Colonic mucosa (tissue), 4 donors: ENCODE results near the gene LY6G6C. TPM values are rescaled to one million over a fixed set of nuclear protein-coding genes. Genes with fewer than 3 reads are reported as not detected.
"Not testable (repeated sequence)": the region's sequence is repeated elsewhere in the genome, so short reads cannot be mapped to it uniquely, and the experiment has no call there.

Experiments used
- DNase-seq: peaks from one replicate; pipeline ENCODE4 v3.0.0-alpha.2; 2020
- H3K27ac ChIP-seq: fragments of 200-600 bp; one replicate; pipeline ENCODE4 v1.8.0; 2021
- H3K27me3 ChIP-seq: fragments of 200-600 bp; one replicate; pipeline ENCODE4 v1.8.0; 2021
- H3K36me3 ChIP-seq: fragments of 200-600 bp; one replicate; pipeline ENCODE4 v1.8.0; 2021
- H3K4me1 ChIP-seq: fragments of 200-600 bp; one replicate; pipeline ENCODE4 v1.8.0; 2021; ENCODE audit warnings: mild to moderate bottlenecking
- H3K4me3 ChIP-seq: fragments of 200-600 bp; one replicate; pipeline ENCODE4 v1.8.0; 2021
- H3K9ac ChIP-seq, 2 donors: one replicate each; pipeline ENCODE4 v1.7.0; 2013; ENCODE audit warnings: control low read depth in 2 of 2, low read depth in 2 of 2, low read length in 2 of 2
- H3K9me3 ChIP-seq: fragments of 200-600 bp; one replicate; pipeline ENCODE4 v1.8.0; 2021
- CTCF ChIP-seq: fragments of 200-600 bp; IDR thresholded peaks from one replicate; pipeline ENCODE4 v1.8.0; 2022; ENCODE audit warnings: antibody characterized with exemption, mild to moderate bottlenecking
- intact Hi-C: fragments of 100-400 bp; cut with DNase I; formaldehyde crosslinking; loops from one replicate; pipeline ENCODE4 v1.14.1; 2022
- total RNA-seq, 2 donors: library from RNA; stranded (reverse); fragmentation: NEBNext Ultra II Directional in 1 of 2; extraction: Animal tissue kit (Norgen Biotek cat#: 25700) in 1 of 2; gene quantifications; one replicate each; pipeline ENCODE4 v1.2.1, GENCODE V29; 2021
- donor health status: healthy.
- donor health status: DM: no; HTN: no; CAD: no.
- donor health status: DM: no; HTN: no; CAD: no.

Gene LY6G6C
- total RNA-seq, 2 donors from 2014 or later, result 2.3 TPM; not detected in 1

- H3K4me3 ChIP-seq, result no peak overlapping the region
- intact Hi-C loops, result no loop called here
- H3K9ac ChIP-seq, result no peak overlapping the region
- no peak for TF ChIP-seq CTCF
- no peaks in the 10 kb centered on the region for H3K9me3 ChIP-seq
- no peak overlapping the region for H3K27ac ChIP-seq
- H3K27me3 ChIP-seq, result no peaks in the 10 kb centered on the region
- H3K36me3 ChIP-seq, result no peaks in the 10 kb centered on the region
- no peak for DNase-seq
- peaks cover 5% of the 10 kb centered on the region for H3K4me1 ChIP-seq
Observed at GRCh38 chr6:31712296-31712695, 9.2 kb downstream of the LY6G6C start.

GRCh38 chr6:31711233-31711632, 10.3 kb downstream of the LY6G6C start:
- H3K27ac ChIP-seq, result no peak overlapping the region
- peaks cover 5% of the 10 kb centered on the region for H3K4me1 ChIP-seq
- no peak for TF ChIP-seq CTCF
- H3K4me3 ChIP-seq, result no peak overlapping the region
- intact Hi-C loops, result no loop called here
- H3K9ac ChIP-seq, result no peak overlapping the region
- H3K27me3 ChIP-seq, result no peaks in the 10 kb centered on the region
- no peaks in the 10 kb centered on the region for H3K36me3 ChIP-seq
- H3K9me3 ChIP-seq, result no peaks in the 10 kb centered on the region
- DNase-seq, result peak; percentile 63

GRCh38 chr6:31710523-31711219, 10.9 kb downstream of the LY6G6C start:
- no peak for TF ChIP-seq CTCF
- H3K9ac ChIP-seq, result no peak overlapping the region
- no peaks in the 10 kb centered on the region for H3K27me3 ChIP-seq
- intact Hi-C loops, result no loop called here
- no peaks in the 10 kb centered on the region for H3K36me3 ChIP-seq
- H3K4me3 ChIP-seq, result no peak overlapping the region
- no peaks in the 10 kb centered on the region for H3K9me3 ChIP-seq
- no peak overlapping the region for H3K27ac ChIP-seq
- DNase-seq, result no peak
- peaks cover 5% of the 10 kb centered on the region for H3K4me1 ChIP-seq

GRCh38 chr6:31709157-31709556, 12.4 kb downstream of the LY6G6C start:
- H3K9me3 ChIP-seq, H3K27me3 ChIP-seq, H3K36me3 ChIP-seq, H3K9ac ChIP-seq, DNase-seq, intact Hi-C loops, H3K4me1 ChIP-seq, H3K27ac ChIP-seq, H3K4me3 ChIP-seq: not testable (repeated sequence)

- H3K9ac ChIP-seq, result no peak overlapping the region
- no peak for DNase-seq
- H3K9me3 ChIP-seq, result no peaks in the 10 kb centered on the region
- no peaks in the 10 kb centered on the region for H3K4me1 ChIP-seq
- TF ChIP-seq CTCF, result no peak
- intact Hi-C loops, result no loop called here
- no peak overlapping the region for H3K27ac ChIP-seq
- no peak overlapping the region for H3K4me3 ChIP-seq
- no peaks in the 10 kb centered on the region for H3K27me3 ChIP-seq
- no peaks in the 10 kb centered on the region for H3K36me3 ChIP-seq
Observed at GRCh38 chr6:31708224-31708623, 13.3 kb downstream of the LY6G6C start.

GRCh38 chr6:31707701-31708100, 13.8 kb downstream of the LY6G6C start:
- TF ChIP-seq CTCF, result no peak
- Histone ChIP-seq H3K4me1 (no peaks in the 10 kb centered on the region), H3K9ac (no peak overlapping the region), H3K9me3 (no peaks in the 10 kb centered on the region), H3K4me3 (no peak overlapping the region), H3K27me3 (no peaks in the 10 kb centered on the region), H3K27ac (no peak overlapping the region), H3K36me3 (no peaks in the 10 kb centered on the region)
- intact Hi-C loops, result no loop called here
- no peak for DNase-seq
